ENCODE data around the gene DLGAP4. TPM values are rescaled to one million over a fixed set of nuclear protein-coding genes. Genes with fewer than 3 reads are reported as not detected.

Gene DLGAP4
- polyA plus RNA-seq, 1 donor (not counting 4 experiments of a cell fraction or from before 2014, with no cell fraction given), result 9.6 TPM

- H2AFZ ChIP-seq (ENCODE audit: control insufficient read depth, low read length), result no peak overlapping the region
- TF ChIP-seq CTCF (optimal IDR thresholded peaks at IDR 0.05 in 1 of 3, IDR thresholded peaks at IDR 0.05 in 1 of 3, conservative IDR thresholded peaks at IDR 0.05 in 1 of 3; ENCODE audit: extremely low read depth in 1 of 3, insufficient read depth in 2 of 3, low read length in 3 of 3) (no peak), EZH2 (IDR thresholded peaks at IDR 0.05; ENCODE audit: low read length) (no peak)
- H3K4me1 ChIP-seq (ENCODE audit: control insufficient read depth, extremely low read depth, insufficient read depth, low read length), result peaks cover 5% of the 10 kb centered on the region
- H3K36me3 ChIP-seq (ENCODE audit: control insufficient read depth in 2 of 2, extremely low read depth in 1 of 2, insufficient read depth in 2 of 2, low read length in 2 of 2), result no peaks in the 10 kb centered on the region
- no peaks in the 10 kb centered on the region for H3K9me3 ChIP-seq (ENCODE audit: control insufficient read depth, low read depth, low read length)
- no peak overlapping the region for H3K4me2 ChIP-seq (ENCODE audit: control insufficient read depth, extremely low read depth, insufficient read depth, low read depth, low read length)
- no peak for FAIRE-seq
- no peaks in the 10 kb centered on the region for H4K20me1 ChIP-seq (ENCODE audit: control insufficient read depth, extremely low read depth, insufficient read depth, low read length)
- no peaks in the 10 kb centered on the region for H3K79me2 ChIP-seq (ENCODE audit: control insufficient read depth, insufficient read depth, low read length)
- H3K9ac ChIP-seq (ENCODE audit: control insufficient read depth, extremely low read depth, insufficient read depth, low read length), result no peak overlapping the region
- no peak overlapping the region for H3K4me3 ChIP-seq (ENCODE audit: control insufficient read depth in 2 of 3, extremely low read depth in 1 of 3, insufficient read depth in 2 of 3, low read depth in 1 of 3, low read length in 3 of 3)
- H3K27me3 ChIP-seq (ENCODE audit: control insufficient read depth, extremely low read depth, insufficient read depth, low read length), result no peaks in the 10 kb centered on the region
- no peak for DNase-seq (ENCODE audit: low read depth, low spot score)
- no peaks in the 10 kb centered on the region for H3K9me1 ChIP-seq (ENCODE audit: control insufficient read depth, extremely low read depth, insufficient read depth, low read length)
- no peak overlapping the region for H3K27ac ChIP-seq (ENCODE audit: control insufficient read depth, insufficient read depth, low read length)
- dilution Hi-C loops (cut with MboI; ENCODE audit: extremely low pct_ligation_motif_present, low sequenced_read_pairs), result no loop called here
Observed at GRCh38 chr20:36548704-36549627, 242.8 kb downstream of the DLGAP4 start.

GRCh38 chr20:36549628-36549941 lies 243.4 kb downstream of the DLGAP4 start:
- no peak for TF ChIP-seq EZH2 (IDR thresholded peaks at IDR 0.05; ENCODE audit: low read length)
- TF ChIP-seq CTCF (optimal IDR thresholded peaks at IDR 0.05 in 1 of 3, IDR thresholded peaks at IDR 0.05 in 1 of 3, conservative IDR thresholded peaks at IDR 0.05 in 1 of 3; ENCODE audit: extremely low read depth in 1 of 3, insufficient read depth in 2 of 3, low read length in 3 of 3), result no peak
- H4K20me1 ChIP-seq (ENCODE audit: control insufficient read depth, extremely low read depth, insufficient read depth, low read length), result no peaks in the 10 kb centered on the region
- DNase-seq (ENCODE audit: low read depth, low spot score) (no peak), FAIRE-seq (no peak)
- no peak overlapping the region for H3K9ac ChIP-seq (ENCODE audit: control insufficient read depth, extremely low read depth, insufficient read depth, low read length)
- peaks cover 5% of the 10 kb centered on the region for H3K4me1 ChIP-seq (ENCODE audit: control insufficient read depth, extremely low read depth, insufficient read depth, low read length)
- H2AFZ ChIP-seq (ENCODE audit: control insufficient read depth, low read length), result no peak overlapping the region
- no peak overlapping the region for H3K4me3 ChIP-seq (ENCODE audit: control insufficient read depth in 2 of 3, extremely low read depth in 1 of 3, insufficient read depth in 2 of 3, low read depth in 1 of 3, low read length in 3 of 3)
- no peak overlapping the region for H3K27ac ChIP-seq (ENCODE audit: control insufficient read depth, insufficient read depth, low read length)
- no peaks in the 10 kb centered on the region for H3K27me3 ChIP-seq (ENCODE audit: control insufficient read depth, extremely low read depth, insufficient read depth, low read length)
- no peak overlapping the region for H3K4me2 ChIP-seq (ENCODE audit: control insufficient read depth, extremely low read depth, insufficient read depth, low read depth, low read length)
- dilution Hi-C loops (cut with MboI; ENCODE audit: extremely low pct_ligation_motif_present, low sequenced_read_pairs), result no loop called here
- no peaks in the 10 kb centered on the region for H3K9me3 ChIP-seq (ENCODE audit: control insufficient read depth, low read depth, low read length)
- no peaks in the 10 kb centered on the region for H3K79me2 ChIP-seq (ENCODE audit: control insufficient read depth, insufficient read depth, low read length)
- no peaks in the 10 kb centered on the region for H3K9me1 ChIP-seq (ENCODE audit: control insufficient read depth, extremely low read depth, insufficient read depth, low read length)
- no peaks in the 10 kb centered on the region for H3K36me3 ChIP-seq (ENCODE audit: control insufficient read depth in 2 of 2, extremely low read depth in 1 of 2, insufficient read depth in 2 of 2, low read length in 2 of 2)
